GM19099 (cell line): ENCODE results near the gene DAZAP2.

Source experiments
- POLR2A ChIP-seq: IDR thresholded peaks from 3 replicates; pipeline ENCODE4 v1.6.1; 2011; ENCODE audit warnings: low read depth; ENCODE audit not compliant: insufficient read length; ENCODE audit errors: extremely low read depth

Gene DAZAP2

GRCh38 chr12:51229116-51229809, 9.4 kb upstream of the DAZAP2 start:
- no peak for TF ChIP-seq POLR2A

DNA sequence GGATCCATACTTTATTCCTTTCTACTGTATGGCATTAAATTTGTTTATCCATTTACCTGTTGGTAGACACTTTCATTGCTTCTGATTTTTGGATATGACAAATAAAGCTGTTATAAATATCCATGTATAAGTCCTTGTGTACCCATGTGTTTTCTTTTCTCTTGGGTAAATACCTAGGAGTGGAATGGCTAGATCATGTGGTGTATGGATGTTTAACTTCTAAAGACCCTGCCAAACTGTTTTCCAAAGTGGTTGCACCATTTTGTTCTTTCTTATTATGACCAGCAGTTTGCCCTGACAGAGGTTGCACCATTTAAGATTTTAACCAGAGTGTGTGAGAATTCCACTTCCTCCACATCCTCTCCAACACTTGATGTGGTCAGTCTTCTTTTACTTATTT, 6.0 kb upstream of the DAZAP2 start:
- no peak for TF ChIP-seq POLR2A

DNA sequence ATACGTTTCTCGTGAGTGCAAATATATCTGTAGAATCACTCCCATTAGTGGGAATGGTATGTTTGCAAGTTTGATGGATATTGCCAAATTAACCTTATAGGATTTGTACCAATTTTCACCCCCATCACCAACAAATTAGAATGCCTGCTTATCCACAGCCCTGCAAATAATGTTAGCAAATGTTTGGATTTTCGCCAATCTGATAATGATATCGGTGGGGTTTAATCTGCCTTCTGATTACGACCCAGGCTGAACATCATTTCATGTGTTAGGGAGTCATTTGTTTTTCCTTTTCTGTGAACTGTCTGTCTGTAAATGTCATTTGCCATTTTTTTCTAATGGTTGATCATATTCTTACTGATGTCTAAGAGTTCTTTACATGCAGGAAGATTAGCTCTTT, 4.1 kb upstream of the DAZAP2 start:
- no peak for TF ChIP-seq POLR2A

DNA sequence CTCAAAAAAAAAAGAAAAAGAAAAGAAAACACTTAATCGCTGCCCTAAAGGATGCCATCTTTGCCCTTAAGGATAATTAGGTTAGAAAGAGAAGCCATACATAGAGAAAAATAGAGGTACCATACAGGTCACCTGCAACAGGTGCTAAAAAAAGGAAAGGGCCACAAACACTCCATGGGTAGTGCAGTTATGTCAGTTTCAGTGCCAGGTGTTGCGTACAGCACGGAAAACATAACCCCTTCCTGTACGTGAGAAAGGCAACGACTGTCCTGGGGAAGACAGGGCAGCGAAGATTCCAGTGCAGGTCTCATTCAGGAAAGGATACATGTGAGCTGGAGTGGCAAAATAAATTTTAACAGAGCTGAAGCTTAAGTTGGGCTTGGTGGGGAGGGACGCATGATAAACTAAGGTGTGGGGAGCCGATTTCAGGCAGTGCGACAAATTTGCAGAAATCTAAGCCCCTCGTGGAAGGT, 553 bp upstream of the DAZAP2 start:
- TF ChIP-seq POLR2A, result no peak

GRCh38 chr12:51240971-51241370, 2.3 kb downstream of the DAZAP2 start:
- TF ChIP-seq POLR2A, result no peak

- TF ChIP-seq POLR2A, result no peak
Observed at GRCh38 chr12:51242120-51242519, 3.5 kb downstream of the DAZAP2 start.

DNA sequence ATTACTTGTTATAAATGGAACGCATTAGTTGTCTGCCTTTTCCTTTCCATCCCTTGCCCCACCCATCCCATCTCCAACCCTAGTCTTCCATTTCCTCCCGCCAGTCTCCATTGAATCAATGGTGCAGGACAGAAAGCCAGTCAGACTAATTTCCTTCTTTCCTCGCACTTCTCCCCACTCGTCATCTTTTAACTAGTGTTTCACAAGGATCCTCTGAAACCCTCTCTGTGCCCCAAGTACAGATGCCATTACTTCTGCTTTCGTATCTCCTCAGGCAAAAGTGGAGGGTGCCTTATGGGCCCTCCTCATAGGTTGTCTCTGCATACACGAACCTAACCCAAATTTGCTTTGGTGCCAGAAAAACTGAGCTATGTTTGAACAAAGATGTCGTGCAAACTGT, 4.2 kb downstream of the DAZAP2 start:
- TF ChIP-seq POLR2A, result no peak

GRCh38 chr12:51244269-51244668, 5.6 kb downstream of the DAZAP2 start:
- TF ChIP-seq POLR2A, result no peak

DNA sequence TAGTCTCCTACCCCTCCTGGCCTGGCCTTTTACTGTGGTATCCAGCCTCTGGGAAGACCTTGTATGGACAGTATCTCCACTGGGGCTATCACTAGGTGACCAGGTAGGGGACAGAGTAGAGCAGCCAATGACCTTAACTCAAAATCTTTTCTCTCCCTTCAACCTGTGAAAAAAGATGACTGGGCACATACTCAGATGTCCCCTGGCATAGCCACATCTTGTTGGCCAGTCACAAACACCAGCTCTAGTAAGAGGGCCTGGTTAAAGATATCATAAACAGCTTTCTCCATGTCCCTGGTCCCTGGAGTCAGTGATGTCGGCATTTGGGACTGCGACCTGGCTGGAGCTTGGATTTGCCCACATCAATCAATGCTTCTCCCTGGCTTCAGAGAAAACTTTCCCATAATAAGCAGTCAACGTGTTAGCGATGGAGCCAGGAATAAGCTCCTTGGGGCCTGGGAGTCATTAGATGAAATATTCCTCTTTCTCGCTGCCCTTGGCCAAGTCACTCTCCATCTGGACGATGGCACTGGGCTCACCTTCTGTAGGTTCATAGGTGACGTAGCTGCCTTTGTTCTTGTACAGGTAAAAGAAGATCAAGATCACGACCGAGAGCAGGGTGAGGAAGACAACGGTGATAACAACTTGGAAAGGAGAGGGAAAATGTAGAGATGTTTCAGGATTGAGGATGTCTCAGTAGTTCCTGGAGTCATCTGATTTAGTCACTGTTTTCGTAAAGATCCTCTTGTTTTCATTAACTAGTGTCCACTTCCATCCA, 7.0 kb downstream of the DAZAP2 start:
- no peak for TF ChIP-seq POLR2A

DNA sequence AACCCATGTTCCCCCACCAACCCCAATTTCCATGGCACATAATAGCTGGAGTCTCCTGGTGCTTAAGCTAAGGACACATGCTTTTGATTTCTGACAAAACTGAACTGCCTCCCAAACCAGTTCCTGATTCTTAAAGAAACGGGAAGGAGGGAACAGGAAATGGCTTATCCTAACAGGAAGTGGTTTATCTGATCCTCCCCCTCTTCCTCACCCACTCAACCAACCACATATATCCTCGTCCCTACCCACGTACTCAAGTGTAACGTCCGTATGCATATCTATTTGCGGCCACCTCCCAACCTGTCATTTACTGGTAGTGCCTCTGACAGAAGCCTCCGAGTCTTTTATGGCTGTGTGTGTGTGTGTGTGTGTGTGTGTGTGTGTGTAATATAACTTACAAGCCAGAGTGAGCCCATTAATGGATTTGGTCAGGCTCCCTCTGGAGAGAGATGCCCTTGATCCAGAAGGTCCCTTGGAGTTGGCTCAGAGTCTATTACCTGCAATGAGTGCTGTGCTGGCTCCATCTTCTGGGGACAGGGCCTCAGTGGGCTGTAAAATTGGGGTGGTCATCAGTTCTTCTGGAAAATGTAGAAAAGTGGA, 7.7 kb downstream of the DAZAP2 start:
- no peak for TF ChIP-seq POLR2A

DNA sequence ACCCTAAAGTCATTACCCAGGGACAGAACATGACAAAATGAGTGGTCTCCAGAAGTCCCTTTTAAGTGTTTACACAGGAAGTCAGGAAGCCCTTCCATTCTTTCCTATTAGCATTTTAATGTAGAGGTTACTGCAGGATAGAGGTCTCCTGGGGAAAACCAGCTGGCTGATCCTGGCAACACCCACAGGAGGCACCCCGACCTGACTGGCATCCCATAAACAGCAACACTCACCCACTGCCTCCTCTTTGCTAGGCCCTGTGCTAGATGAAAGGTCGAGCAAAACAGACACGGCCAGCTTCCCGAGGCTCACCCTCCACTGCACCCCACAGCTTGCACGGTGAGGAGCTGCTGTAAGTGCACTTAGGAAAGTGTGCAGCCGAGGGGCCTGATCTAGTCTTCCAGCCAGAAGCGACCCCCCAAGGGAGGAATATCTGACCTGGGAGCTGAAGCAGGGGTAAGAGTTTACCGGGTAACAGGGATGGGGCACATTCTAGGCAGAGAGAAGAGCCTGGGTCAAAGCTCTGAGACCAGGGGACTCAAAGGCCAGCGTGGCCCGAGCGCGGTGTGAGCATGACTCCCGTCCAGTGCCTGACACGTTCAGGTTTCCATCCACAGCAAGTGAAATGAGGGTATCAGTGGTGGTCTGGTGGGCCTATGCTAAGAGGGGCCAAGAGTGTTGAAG, 9.0 kb downstream of the DAZAP2 start:
- no peak for TF ChIP-seq POLR2A

DNA sequence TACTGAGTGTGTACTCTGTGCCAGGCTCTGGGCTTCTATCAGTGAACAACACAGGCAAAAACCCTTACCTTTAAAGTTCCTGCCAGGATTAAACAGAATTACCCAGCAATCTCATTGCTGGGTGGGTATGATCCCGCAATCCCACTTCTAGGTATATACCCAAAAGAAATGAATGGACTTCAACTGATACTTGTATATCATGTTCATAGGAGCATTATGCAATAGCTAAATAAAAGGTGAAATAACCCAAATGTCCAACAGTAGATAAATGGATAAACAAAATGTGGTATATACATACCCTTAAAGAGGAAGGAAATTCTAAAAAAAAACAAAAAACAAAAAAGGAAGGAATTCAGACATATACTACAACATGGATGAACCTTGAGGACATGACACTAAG, 14.7 kb downstream of the DAZAP2 start:
- TF ChIP-seq POLR2A, result no peak

DNA sequence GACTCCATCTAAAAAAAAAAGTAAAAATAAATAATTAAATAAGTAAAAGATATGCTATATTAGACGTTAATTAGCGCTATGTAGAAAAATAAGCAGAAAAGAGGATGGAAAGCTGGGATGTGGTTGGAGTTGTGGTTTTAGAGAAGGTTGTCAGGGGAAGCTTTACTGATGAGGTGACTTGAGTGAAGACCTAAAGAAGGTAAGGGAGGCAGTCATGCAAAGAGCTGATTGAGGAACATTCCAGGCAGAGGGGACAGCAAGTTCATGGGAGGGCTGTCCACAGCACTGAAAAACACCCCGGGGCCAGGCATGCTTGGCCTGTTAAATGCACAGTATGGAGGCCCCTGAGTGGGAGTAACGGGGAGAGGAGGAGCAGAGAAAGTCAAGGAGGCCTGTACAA, 15.9 kb downstream of the DAZAP2 start:
- TF ChIP-seq POLR2A, result no peak

DNA sequence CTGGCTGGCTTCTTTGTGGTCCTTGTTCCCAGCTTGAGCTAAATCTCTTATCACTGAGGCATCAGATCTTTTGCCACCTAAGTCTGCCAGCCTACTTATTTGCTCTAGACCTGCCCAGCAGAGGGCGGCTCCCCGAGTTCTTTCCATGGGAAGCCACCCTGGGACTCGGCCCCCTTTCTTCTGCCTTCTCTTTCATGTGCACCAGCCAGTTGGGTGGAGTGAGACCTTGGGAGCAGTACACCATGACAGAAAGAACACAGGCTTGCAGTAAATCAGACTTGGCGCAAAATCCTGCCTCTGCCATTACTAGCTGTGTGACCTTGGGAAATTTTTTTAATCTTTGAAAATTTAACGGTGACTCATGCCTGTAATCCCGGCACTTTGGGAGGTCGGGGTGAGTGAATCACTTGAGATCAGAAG, 24.1 kb downstream of the DAZAP2 start:
- TF ChIP-seq POLR2A, result no peak

DNA sequence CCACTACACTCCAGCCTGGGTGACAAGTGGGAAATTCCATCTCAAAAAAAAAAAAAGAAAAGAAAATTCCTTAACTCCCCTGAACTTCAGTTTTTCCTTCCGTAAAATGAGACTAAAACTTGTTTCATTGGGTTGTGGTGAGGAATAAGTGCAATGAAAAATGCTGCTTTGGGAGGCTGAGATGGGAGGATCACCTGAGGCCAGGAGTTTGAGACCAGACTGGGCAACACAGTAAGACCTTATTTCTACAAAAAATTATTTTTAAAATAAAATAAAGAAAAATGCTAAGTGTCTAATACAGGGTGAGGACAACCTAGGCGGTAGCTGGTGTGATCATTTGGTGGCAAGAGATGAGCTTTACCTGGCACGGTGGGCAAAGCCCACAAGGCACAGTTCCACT, 24.7 kb downstream of the DAZAP2 start:
- no peak for TF ChIP-seq POLR2A
